ENCODE data around the gene CIRBP.

DNA sequence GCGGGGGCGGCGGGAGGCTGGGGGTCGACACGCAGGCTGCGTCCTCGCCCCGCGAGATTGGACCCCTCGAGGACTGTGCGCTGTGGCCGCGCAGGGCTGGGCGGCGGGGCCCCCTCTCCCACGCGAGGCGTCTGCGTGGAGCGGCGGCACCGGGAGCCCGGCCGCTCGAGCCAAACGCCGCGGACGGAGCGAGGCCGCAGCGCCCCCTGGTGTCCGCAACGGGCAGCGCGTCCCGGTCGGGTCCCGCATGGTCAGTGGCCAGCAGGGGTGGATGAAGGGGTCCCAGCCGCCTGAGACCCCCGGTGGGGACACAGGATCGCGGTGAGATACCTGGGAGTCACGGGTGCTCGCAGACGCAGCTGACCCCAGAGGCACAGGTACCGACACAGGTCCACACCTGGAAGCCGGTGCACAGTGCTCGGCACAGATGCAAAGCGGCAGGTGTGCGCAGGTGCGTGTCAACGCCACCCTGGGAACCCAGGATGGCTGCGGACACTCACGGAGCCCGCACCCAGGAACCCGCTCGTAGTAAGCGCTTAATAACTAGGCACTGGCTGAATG lies 2.1 kb upstream of the CIRBP start:
- TF ChIP-seq POLR2AphosphoS5 (IDR thresholded peaks at IDR 0.05; ENCODE audit: insufficient read depth in 1 of 2, low read depth in 1 of 2) (no peak), POLR2A (IDR thresholded peaks at IDR 0.05) (no peak)
- TF ChIP-seq, protein P1, sequence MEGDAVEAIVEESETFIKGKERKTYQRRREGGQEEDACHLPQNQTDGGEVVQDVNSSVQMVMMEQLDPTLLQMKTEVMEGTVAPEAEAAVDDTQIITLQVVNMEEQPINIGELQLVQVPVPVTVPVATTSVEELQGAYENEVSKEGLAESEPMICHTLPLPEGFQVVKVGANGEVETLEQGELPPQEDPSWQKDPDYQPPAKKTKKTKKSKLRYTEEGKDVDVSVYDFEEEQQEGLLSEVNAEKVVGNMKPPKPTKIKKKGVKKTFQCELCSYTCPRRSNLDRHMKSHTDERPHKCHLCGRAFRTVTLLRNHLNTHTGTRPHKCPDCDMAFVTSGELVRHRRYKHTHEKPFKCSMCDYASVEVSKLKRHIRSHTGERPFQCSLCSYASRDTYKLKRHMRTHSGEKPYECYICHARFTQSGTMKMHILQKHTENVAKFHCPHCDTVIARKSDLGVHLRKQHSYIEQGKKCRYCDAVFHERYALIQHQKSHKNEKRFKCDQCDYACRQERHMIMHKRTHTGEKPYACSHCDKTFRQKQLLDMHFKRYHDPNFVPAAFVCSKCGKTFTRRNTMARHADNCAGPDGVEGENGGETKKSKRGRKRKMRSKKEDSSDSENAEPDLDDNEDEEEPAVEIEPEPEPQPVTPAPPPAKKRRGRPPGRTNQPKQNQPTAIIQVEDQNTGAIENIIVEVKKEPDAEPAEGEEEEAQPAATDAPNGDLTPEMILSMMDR (IDR thresholded peaks at IDR 0.05), result peak; percentile 98 to 99 (median 98)

Measured in vagina (tissue), 2 donors.